Measurements from ENCODE around the gene C19orf47. TPM values are rescaled to one million over a fixed set of nuclear protein-coding genes. Genes with fewer than 3 reads are reported as not detected.

Gene C19orf47
- total RNA-seq, 1 donor from 2014 or later: 16.1 TPM

DNA sequence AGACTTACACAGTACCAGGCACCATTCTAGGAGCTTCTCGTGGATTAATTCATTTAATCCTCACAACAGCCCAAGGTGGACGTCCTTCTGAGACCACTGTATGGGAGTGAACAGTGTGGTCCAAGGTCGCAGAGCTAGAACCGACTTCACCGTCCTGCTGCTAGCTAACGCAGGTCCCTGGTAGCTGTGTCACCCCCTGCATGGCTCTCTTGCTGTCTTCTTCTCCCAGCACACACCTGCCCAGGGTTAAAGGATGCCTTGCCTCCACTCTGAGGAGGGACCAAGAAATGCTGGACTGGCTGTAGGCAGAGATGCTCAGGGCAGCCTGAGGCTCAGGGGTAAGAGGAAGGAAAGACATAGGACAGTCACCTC, 66.0 kb downstream of the C19orf47 start:
- no peak for ATAC-seq
- TF ChIP-seq, protein P1, sequence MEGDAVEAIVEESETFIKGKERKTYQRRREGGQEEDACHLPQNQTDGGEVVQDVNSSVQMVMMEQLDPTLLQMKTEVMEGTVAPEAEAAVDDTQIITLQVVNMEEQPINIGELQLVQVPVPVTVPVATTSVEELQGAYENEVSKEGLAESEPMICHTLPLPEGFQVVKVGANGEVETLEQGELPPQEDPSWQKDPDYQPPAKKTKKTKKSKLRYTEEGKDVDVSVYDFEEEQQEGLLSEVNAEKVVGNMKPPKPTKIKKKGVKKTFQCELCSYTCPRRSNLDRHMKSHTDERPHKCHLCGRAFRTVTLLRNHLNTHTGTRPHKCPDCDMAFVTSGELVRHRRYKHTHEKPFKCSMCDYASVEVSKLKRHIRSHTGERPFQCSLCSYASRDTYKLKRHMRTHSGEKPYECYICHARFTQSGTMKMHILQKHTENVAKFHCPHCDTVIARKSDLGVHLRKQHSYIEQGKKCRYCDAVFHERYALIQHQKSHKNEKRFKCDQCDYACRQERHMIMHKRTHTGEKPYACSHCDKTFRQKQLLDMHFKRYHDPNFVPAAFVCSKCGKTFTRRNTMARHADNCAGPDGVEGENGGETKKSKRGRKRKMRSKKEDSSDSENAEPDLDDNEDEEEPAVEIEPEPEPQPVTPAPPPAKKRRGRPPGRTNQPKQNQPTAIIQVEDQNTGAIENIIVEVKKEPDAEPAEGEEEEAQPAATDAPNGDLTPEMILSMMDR (IDR thresholded peaks at IDR 0.05): no peak
- Histone ChIP-seq H3K4me1 (peaks cover 57% of the 10 kb centered on the region), H3K36me3 (no peaks in the 10 kb centered on the region), H3K4me3 (no peak overlapping the region), H3K27ac (no peak overlapping the region), H3K27me3 (no peaks in the 10 kb centered on the region), H3K9me3 (no peaks in the 10 kb centered on the region)
- DNase-seq: no peak
- intact Hi-C loops (cut with DNase I): no loop called here

DNA sequence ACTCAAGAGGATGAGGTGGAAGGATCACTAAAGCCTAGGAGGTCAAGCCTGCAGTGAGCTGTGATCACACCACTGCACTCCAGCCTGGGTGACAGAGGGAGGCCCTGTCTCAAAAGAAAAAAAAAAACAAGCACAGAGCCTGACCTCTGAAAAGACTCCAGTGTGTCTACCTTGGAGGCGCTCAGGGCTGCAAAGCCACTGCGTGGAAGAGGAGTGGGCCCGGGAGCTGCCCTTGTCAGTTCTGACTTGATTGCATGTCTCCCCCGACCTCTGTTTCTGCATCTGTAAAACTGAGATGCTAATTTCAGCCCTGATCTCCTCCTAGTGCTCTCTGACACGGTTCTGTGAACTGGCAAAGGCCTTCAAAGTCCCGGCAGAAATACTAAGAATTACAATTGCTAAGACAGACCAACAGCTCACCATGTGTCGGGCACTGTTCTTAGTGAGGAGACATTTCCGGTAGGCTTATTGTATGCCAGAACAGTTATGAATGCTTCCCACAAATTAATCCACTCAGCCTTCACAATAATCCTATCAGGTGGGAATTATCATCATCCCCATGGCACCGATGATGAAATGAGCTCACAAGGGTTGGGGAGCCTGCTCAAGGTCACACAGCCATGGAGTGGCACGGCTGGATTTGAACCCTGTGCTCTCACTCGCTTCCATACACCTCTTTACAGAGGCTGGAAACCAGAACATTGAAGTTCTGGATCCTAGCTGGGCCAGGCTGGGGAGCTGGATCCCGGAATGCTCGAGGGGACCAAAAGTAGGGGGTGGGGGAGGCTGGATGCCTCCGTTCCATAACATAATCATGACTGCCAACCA, 66.6 kb downstream of the C19orf47 start:
- Histone ChIP-seq H3K4me1 (peaks cover 57% of the 10 kb centered on the region), H3K36me3 (no peaks in the 10 kb centered on the region), H3K27me3 (no peaks in the 10 kb centered on the region), H3K4me3 (no peak overlapping the region), H3K27ac (no peak overlapping the region), H3K9me3 (no peaks in the 10 kb centered on the region)
- ATAC-seq (no peak), DNase-seq (no peak)
- intact Hi-C loops (cut with DNase I): no loop called here
- TF ChIP-seq, protein P1 (IDR thresholded peaks at IDR 0.05): no peak

DNA sequence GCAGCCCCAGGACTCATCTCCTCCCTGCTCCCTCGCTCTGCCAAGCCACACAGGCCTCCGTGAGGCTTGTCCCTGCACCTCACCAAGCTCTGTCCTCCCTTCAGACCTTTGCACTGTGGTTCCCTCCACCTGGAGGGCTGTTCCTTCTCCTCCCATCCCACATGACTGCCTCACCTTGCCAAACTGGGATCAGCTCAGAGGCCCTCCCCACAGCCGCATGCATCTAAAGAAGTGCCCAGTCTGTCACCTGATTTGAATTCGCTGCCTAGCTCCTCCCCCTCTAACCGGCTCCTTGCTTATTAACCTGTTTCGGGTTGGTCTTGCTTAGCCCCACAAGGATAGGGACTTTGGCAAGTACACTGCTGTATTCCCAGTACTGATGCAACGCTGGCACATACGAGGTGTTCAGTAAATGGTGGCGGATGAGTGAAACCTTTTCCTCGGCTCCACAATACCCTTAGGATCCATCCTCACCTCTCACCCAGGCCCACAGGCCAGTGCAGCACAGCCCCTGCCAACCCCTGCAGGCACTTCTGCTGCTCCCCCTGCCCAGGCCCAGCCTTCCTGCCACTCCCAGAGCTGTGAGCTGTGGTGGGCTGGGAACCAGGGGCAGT, 67.5 kb downstream of the C19orf47 start:
- H3K9me3 ChIP-seq: no peaks in the 10 kb centered on the region
- no peaks in the 10 kb centered on the region for H3K27me3 ChIP-seq
- TF ChIP-seq, protein P1 (IDR thresholded peaks at IDR 0.05): no peak
- no peak overlapping the region for H3K4me3 ChIP-seq
- DNase-seq (no peak), ATAC-seq (peak; percentile 18)
- no peaks in the 10 kb centered on the region for H3K36me3 ChIP-seq
- intact Hi-C loops (cut with DNase I): no loop called here
- H3K4me1 ChIP-seq: peaks cover 51% of the 10 kb centered on the region
- no peak overlapping the region for H3K27ac ChIP-seq

DNA sequence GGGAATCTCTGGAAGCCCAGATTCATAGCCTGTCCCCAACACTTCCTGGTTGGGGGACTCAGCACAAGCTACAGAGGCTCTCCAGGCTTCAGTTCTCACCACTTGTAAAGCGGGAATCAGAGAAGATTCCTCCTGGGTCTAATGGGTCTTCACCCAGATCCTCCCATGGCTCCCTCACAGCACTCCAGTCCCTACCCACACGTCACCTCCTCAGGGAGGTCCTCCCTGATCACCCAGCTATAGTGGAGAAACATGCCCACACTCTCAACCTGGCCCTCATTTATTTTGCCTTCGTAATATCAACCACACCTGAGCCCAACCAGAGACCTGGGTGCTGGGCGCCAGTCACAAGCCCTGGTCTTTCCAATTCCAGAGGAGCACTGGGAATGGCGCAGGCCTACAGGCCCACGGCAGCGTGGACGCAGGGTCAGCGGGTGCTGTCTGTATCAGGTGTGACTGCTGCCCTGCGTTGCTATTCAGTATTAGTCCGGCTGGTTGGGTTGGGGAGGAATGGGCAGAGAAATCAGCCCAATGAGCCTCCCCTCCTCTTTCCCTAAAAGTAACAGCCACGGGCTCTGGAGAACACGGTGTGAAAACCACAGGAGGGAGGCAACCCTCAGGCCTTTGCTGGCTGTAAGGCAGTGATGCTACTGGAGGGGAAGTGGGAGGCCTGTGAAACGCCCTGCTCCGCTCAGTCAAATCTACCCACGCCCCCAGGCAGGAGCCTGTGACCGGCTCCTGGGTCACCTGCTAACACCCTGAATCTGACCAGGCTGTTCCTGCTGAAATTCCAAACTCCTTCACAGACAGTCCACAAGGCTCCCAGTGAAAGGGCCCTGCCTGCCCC, 68.2 kb downstream of the C19orf47 start:
- intact Hi-C loops (cut with DNase I): no loop called here
- Histone ChIP-seq H3K27ac (peak overlapping the region; percentile 30), H3K36me3 (no peaks in the 10 kb centered on the region), H3K27me3 (no peaks in the 10 kb centered on the region), H3K4me3 (no peak overlapping the region), H3K9me3 (no peaks in the 10 kb centered on the region), H3K4me1 (peaks cover 54% of the 10 kb centered on the region)
- TF ChIP-seq, protein P1 (IDR thresholded peaks at IDR 0.05): no peak
- DNase-seq: no peak
- ATAC-seq: no peak

DNA sequence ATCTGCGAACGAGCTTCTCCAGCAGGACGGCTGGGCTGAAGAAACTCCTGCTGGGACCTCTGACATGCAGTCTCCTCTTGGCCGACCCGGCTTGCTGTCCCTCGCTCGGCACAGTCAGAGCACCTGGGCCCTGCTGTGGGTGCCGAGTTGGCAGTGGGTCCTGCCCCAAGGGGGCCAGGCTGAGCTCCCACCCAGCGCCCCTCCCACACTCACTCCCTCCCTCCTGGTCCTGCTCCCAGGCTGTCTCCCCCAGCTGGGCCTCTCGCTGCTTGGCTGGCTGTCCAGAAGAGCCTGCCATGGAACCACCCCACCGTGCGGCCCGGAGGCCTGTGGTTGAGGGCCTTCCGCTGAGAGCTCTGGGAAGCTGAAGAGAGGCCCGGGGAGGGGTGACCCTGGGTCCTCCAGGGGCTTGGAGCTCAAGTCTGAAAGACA, 69.1 kb downstream of the C19orf47 start:
- ATAC-seq (peak; percentile 12), DNase-seq (no peak)
- Histone ChIP-seq H3K9me3 (no peaks in the 10 kb centered on the region), H3K4me3 (peak overlapping the region; percentile 10), H3K4me1 (peaks cover 60% of the 10 kb centered on the region), H3K36me3 (no peaks in the 10 kb centered on the region), H3K27me3 (no peaks in the 10 kb centered on the region), H3K27ac (peak overlapping the region; percentile 30)
- TF ChIP-seq, protein P1 (IDR thresholded peaks at IDR 0.05): no peak
- intact Hi-C loops (cut with DNase I): no loop called here

Data from upper lobe of right lung (tissue), 1 donor.